ENCODE measurements around the gene CELF4.

Gene CELF4

DNA sequence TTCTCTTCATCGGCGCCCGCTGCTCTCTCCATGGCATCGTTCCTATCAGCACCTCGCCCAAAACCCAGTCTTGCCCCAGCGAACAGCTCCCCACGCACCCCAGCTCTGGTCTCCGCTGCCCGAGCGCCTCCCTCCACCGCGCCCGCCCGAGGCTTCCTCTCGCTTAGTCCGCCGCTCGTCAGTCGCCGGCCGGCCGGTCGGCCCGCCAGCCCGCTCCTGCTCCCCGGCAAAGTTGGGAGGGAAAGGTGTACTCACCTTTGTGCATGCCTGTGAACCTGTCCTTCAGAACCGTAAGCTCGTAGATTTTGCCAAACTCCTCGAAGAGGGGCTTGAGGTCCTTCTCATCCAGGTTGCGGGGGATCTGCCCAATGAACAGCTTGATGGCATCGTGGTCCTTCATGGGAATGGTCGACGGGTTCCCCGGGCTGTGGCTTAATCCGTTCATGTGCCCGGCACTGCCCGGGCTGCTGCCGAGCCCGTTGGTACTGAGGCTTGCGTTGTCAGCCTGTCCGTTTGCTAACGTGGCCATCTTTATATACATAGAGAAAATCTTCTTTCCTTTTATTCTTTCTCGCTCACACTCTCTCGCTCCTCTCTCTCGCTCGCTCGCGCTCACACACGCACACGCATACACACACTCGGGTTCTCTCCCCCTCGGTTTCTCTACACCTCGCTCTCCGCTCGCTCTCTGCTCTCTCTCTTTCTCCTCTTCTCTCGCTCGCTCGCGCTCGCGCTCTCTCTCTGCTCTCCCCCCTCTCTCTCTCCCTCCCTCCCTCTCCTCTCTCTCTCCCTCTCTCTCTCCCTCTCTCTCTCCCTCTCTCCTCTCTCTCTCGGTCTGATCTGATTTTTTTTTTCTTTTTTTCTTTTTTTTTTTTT lies at the start of gene CELF4:
Gene CELF4 (minus strand): TSS at position 698 of the 876 bp plus-strand sequence.
- DNase-seq: peak; percentile 71

GRCh38 chr18:37613253-37613565 lies 47.6 kb upstream of the CELF4 start:
- DNase-seq: no peak

DNA sequence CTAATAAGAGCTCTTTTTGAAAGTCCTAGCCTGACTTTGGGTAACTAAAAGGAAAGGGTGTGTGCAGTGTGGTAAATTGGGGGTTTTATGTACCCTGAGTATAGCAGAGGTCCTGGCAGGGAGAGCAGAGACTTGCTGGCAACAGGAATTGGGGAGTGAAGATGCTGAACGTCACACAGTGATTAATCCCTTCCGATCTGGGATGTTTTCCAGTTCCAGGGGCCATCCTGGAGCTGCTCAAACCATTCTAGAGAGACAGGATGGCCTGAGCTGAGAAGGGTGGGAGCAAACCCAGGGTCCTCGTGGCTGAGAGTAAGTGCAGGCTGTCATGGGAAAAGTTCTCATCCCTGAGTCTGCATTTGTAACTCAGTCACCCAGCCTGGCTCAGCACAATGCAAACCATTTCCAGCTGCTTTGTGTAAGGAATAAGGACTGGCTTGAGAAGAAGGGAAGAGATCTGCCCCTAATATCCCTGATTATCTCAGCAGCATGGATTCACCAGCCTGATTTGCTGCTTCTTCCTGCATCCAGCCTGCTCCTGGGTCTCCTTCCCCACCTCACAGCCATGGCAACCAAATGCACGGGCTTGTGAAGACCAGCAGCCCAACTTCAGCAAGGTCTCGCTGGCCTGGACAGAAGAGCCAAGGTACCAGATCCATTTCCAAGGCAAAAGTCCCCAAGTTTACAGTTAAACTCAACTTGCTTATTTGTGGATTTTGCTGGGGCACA lies 47.1 kb upstream of the CELF4 start:
- no peak for DNase-seq

DNA sequence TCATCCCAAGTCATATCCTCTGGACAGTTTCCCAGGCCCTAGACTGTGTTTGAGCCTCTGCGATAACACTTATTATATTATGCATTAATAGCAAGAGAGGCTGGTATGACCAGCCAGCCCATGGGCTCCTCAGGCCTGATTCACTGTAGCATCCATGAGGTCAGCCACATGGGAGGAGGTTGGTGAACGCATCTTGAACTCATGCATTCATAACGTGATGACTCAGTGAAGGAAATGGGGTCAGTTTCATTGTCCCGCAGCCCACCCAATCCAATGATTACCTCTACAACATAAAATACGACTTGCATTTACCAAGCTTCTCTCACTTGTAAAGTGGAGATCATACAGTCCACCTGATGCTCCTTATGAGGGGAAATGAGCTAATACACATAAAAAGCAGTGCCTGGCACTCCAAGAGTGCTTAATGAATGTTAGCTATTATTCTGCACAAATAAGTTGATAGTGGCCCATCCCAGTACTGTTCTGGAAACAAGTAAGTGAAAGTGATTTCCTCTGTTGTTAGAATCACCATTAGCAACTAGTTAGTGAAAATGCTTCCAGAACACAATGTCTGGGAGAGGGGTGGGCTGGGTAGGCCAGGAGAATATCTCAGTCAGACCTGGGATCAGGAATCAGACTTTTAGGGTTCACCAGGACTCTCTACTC lies 46.1 kb upstream of the CELF4 start:
- DNase-seq: no peak

DNA sequence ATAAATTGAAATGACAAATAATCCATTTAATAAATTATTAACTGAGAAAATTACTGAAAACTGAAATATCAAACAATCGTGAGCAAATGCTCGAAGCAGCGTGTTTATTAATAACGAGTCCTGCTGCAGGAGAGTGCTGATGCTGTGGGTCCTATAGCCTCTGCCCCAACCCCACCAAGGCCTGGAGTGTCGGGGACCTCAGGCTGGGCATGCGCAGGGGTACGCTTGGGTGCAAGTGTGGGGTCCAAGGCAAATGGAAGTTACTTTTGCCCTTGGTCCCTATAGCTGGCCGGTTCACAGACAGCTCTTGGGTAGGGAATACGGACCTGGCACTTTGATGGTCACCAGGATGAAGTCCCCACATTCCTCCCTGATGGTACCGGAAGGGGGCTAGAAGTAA lies 43.3 kb upstream of the CELF4 start:
- DNase-seq: no peak

DNA sequence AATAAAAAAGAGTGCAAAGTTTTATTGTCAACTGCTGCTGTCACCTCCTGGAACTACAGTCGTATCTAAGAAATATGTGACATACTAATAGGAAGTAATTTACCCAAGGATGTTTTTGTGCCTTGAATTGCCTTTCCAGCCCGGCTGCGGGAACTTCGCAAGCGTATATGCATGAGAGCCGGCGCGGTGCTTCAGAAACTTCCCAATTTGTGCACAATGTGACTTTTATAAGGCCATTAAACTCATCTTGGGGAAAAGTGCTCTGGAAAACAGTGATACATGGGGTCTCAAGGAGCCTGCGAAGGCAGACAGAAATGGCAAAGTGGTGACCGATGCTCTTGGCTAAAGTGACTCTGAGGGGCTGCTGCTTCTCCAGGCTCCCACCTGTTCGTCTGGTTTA lies 41.7 kb upstream of the CELF4 start:
- DNase-seq: no peak

DNA sequence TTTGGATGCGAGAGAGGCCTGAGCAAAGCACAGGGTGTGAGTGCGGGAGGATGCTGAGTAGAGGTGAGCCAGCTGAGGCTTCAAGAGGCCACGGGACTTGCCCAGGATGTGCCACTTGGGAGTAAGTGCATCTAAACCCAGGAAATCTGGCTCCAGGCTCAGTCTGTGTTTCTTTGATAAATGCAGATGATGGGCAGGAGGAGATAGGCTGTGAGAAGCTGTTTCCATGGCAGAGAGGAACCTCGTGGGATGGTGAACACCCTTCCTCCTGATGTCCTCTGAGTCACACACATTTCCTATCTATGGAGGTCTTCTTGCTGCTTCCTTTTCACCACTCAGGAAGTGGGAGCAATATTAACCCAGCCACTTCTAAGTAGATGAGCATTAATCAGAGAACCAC lies 38.4 kb upstream of the CELF4 start:
- no peak for DNase-seq

GRCh38 chr18:37598966-37599896 lies 33.6 kb upstream of the CELF4 start:
- no peak for DNase-seq

GRCh38 chr18:37598396-37598795 lies 32.8 kb upstream of the CELF4 start:
- no peak for DNase-seq

DNA sequence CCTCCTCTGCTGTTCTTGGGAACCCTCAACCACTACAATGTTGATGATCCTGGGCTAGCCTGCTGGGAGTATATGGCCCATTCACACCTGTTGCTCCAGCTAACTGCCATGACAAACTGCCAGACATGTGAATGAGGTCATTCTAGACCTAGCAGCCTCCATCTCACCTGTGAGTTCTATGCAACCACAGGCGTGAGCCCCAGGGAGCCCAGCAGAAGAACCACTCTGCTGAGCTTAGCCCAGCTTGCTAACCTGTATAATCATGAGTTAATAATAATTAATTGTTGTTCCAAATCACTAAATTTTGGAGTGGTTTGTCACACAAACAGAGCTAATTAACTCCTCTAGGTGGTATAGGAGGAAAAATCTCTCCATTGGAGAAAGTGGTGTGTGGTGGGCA lies 24.7 kb upstream of the CELF4 start:
- no peak for DNase-seq

GRCh38 chr18:37588289-37588688 lies 22.7 kb upstream of the CELF4 start:
- no peak for DNase-seq

DNA sequence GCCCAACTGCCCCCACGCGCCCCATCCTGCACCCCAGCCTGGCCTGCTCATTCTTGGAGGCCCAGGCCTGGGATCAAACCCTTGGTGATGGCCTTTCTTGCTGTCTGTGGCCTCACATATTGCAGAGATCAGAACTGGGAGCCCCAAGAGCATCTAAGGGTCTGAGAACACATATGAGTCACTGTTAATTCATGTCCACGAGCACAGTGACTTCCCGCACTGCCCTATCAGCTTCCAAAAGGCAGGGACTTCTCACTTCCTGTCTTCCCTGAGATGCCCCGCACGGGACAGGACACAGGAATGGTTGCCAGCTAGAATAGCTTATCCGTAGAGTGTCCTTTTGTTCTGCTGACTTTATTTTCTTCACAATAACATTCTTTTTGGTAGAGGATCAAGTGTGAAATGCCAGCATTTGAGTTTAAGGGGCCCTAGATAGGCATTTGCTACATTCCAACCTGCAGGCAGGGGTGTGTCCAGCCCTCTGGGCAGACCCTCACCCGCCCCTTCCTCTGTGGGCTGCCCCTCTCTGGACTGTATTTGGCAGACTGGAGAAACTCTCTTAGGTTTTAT lies 21.1 kb upstream of the CELF4 start:
- no peak for DNase-seq

DNA sequence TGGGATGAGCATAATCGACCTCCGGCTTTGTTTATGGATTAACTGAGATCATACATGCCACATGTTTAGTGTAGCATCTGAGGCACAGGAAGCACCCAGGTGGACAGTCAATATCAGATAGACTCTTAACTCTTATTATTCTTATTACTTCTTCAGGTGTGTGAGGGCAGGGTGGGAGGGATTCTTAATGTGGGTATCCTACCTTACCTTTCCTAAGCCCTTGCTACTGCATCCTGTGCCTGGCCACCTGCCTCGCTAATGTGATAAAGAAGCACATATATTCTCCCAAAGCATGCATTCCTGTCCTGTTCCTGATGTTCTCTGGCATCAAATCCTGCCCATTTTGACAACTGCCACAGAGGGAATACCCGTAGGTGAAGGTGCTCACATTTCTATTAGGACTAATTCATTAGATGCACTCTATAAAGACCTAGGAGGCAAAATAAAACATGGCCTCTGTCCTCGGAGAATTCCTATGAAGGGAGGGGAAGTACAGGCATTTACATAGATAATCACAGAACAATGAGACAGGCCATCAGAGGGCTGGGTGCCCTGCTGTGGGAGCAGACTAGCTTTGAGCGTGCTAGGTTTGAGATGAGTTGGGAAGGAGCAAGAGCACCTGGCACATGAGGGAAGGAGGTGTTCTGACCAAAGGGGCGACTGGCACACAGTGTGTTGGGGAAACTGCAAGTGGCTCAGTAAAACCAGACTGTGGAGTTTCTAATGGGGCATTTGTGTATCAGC lies 19.5 kb upstream of the CELF4 start:
- no peak for DNase-seq

- no peak for DNase-seq
Measured at GRCh38 chr18:37584217-37584616, 18.6 kb upstream of the CELF4 start.

GRCh38 chr18:37582261-37582660 lies 16.7 kb upstream of the CELF4 start:
- DNase-seq: no peak

DNA sequence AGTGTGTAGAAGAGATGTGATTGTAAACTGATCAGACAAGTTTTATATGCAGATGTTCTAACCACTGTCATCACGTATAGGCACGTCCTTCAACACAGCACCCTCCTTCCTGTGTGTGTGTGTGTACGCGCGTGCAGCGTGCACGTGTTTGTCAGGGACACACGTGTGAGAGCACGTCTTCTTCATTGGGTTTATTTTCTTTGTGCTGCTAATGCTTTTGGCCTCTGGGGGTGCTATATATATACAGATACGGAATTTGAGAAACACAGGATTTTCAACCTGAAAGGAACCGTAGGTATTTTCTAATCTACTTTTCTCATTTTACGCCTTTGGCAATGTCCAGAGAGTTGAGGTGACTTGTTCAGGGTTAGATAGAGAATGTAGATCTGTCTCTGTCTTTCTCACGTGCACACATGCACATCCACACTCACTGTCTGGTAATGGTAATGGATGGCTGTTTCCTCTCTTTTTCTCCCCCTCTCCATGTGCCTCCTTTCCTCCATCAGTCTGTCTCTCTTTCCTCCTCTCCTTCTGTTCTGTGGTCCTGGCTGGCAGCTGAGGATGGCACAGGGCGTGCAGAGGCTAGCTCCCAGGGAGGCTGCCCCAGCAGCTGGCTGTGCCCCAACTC lies 13.4 kb upstream of the CELF4 start:
- peak; percentile 54 for DNase-seq

DNA sequence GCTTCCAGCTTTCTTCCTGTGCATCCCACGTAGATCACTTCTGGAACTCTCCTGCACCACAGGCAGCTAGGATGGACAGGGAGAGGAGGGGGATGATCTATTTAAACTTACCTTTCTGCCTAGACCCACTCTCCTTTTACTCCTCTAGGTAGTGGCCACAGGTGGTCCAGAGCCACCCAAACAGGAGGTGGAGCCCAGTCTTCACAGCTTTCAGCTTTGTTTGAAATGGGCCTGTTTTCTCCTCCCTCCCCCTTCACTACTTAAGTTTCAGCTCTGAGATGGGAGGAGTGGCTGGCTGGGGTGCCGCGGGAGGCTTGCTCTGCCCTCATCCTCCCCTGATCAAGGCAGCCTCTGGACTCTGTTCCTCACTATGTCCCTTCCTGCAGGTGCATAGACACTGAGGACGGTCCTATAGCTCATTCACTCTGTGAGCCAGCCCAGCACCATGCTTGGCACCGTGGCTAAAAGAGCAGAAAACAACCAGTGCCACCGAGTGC lies 12.6 kb upstream of the CELF4 start:
- no peak for DNase-seq

GRCh38 chr18:37577051-37577611 lies 11.5 kb upstream of the CELF4 start:
- no peak for DNase-seq

GRCh38 chr18:37575646-37576045 lies 10.0 kb upstream of the CELF4 start:
- peak; percentile 69 for DNase-seq

DNA sequence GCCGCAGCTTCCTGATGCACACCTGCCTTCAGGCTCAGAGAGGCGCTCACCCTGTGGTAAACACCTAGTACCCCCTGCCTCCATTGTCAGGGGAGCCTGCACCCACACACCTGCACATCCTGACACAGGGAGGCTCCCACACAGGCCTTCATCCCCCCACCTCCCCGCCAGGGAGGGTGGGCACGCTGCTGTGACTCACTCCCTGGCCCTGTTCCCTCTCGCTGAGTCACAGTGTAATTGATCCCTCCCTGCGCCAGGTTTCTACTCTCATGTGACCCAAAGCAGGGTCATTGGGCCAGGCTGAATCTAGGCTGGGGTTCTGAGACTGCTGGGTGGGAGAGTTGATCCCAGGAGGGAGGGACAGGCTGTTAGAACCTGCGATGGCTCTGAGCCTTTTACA lies 8.5 kb upstream of the CELF4 start:
- DNase-seq: no peak

DNA sequence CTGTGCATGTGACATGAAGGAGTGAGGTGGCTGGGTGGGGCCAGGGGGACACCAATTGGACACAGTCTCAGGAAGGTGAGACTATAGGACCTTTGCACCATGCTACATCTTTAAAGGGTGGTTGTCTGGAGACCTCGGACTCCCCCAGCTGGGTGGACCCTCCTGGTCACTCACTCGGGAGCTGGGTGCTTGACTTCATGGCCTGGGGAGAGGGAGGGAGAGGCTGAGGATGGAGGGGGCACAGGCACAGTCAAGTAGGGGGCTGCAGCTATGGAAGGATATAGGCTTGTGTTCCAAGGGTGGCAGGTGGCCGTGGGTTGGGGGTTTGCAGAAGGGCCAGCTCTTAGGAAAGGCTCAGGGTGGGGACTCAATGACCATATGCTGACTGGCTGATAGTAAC lies 7.1 kb upstream of the CELF4 start:
- no peak for DNase-seq

Measured in NCI-H748 treated with DMSO at 0.1 percent for 48 hours (cell line).